Brain microvascular endothelial cell (primary cell): ENCODE data around the gene MAP2K4.

Source experiments
- DNase-seq: peaks from one replicate; pipeline ENCODE4 v3.0.0-alpha.2; 2020
- H3K27ac ChIP-seq: fragments of 250-450 bp; sonication (Bioruptor Pico); 2 replicates; pipeline ENCODE4 v1.5.1; 2020; ENCODE audit warnings: mild to moderate bottlenecking, moderate library complexity
- H3K27me3 ChIP-seq: fragments of 250-450 bp; sonication (Bioruptor Pico); replicated peaks from 2 replicates; pipeline ENCODE4 v1.5.1; 2020; ENCODE audit warnings: mild to moderate bottlenecking
- H3K36me3 ChIP-seq: fragments of 250-450 bp; sonication (Bioruptor Pico); replicated peaks from 2 replicates; pipeline ENCODE4 v1.5.1; 2020; ENCODE audit warnings: mild to moderate bottlenecking
- H3K4me3 ChIP-seq: 2 replicates; pipeline ENCODE4 v1.5.1; 2011; ENCODE audit warnings: low read depth, mild to moderate bottlenecking, control low read depth, low read length, moderate library complexity
- CTCF ChIP-seq: IDR thresholded peaks from 2 replicates; pipeline ENCODE4 v1.5.1; 2011; ENCODE audit warnings: low read depth, mild to moderate bottlenecking, moderate library complexity, low read length, control low read depth, inconsistent platforms; ENCODE audit errors: missing control alignments
- in situ Hi-C: cut with HindIII; loops from 2 replicates; pipeline ENCODE4 v1.10.0; 2017; ENCODE audit warnings: low sequenced_read_pairs, low pct_ligation_motif_present

MAP2K4 gene

GRCh38 chr17:12041312-12041711 lies 20.6 kb downstream of the MAP2K4 start:
- no peak for TF ChIP-seq CTCF
- Histone ChIP-seq H3K4me3 (no peak overlapping the region), H3K36me3 (no peaks in the 10 kb centered on the region), H3K27ac (no peak overlapping the region), H3K27me3 (no peaks in the 10 kb centered on the region)
- in situ Hi-C loops = no loop called here
- DNase-seq = peak; percentile 66

GRCh38 chr17:12043702-12044101 lies 23.0 kb downstream of the MAP2K4 start:
- Histone ChIP-seq H3K27ac (no peak overlapping the region), H3K4me3 (no peak overlapping the region), H3K36me3 (no peaks in the 10 kb centered on the region), H3K27me3 (no peaks in the 10 kb centered on the region)
- in situ Hi-C loops = no loop called here
- no peak for TF ChIP-seq CTCF
- DNase-seq = no peak

GRCh38 chr17:12046786-12047185 lies 26.1 kb downstream of the MAP2K4 start:
- no peak overlapping the region for H3K27ac ChIP-seq
- in situ Hi-C loops = no loop called here
- TF ChIP-seq CTCF = no peak
- H3K27me3 ChIP-seq = no peaks in the 10 kb centered on the region
- no peak overlapping the region for H3K4me3 ChIP-seq
- no peak for DNase-seq
- H3K36me3 ChIP-seq = no peaks in the 10 kb centered on the region

GRCh38 chr17:12047681-12048376 lies 27.2 kb downstream of the MAP2K4 start:
- Histone ChIP-seq H3K36me3 (no peaks in the 10 kb centered on the region), H3K27me3 (no peaks in the 10 kb centered on the region), H3K27ac (no peak overlapping the region), H3K4me3 (no peak overlapping the region)
- TF ChIP-seq CTCF = no peak
- in situ Hi-C loops = no loop called here
- DNase-seq = peak; percentile 53

GRCh38 chr17:12048843-12049473 lies 28.3 kb downstream of the MAP2K4 start:
- no peak for TF ChIP-seq CTCF
- no peaks in the 10 kb centered on the region for H3K27me3 ChIP-seq
- in situ Hi-C loops = no loop called here
- DNase-seq = no peak
- no peak overlapping the region for H3K27ac ChIP-seq
- H3K36me3 ChIP-seq = no peaks in the 10 kb centered on the region
- H3K4me3 ChIP-seq = no peak overlapping the region

GRCh38 chr17:12050646-12051225 lies 30.1 kb downstream of the MAP2K4 start:
- Histone ChIP-seq H3K36me3 (no peaks in the 10 kb centered on the region), H3K4me3 (no peak overlapping the region), H3K27ac (no peak overlapping the region), H3K27me3 (no peaks in the 10 kb centered on the region)
- DNase-seq = no peak
- in situ Hi-C loops = no loop called here
- no peak for TF ChIP-seq CTCF
